GM20431 (cell line): Measurements from ENCODE around the gene ADNP2.

ENCODE experiments used
- in situ Hi-C: fragments of 300-500 bp; cut with MseI, MboI; formaldehyde crosslinking; loops from one replicate; pipeline ENCODE4 v1.15.0; 2020; ENCODE audit warnings: low sequenced_read_pairs; ENCODE audit not compliant: unreplicated experiment

ADNP2 gene

GRCh38 chr18:80168346-80168745, 59.3 kb downstream of the ADNP2 start:
- in situ Hi-C loops: no loop called here

- in situ Hi-C loops: no loop called here
These were observed 59.9 kb downstream of the ADNP2 start for GRCh38 chr18:80168982-80169381.

- in situ Hi-C loops: no loop called here
These were observed 60.5 kb downstream of the ADNP2 start for GRCh38 chr18:80169607-80170006.

GRCh38 chr18:80170395-80171053, 61.5 kb downstream of the ADNP2 start:
- in situ Hi-C loops: no loop called here

GRCh38 chr18:80171054-80171872, 62.2 kb downstream of the ADNP2 start:
- in situ Hi-C loops: no loop called here

GRCh38 chr18:80172056-80172455, 63.0 kb downstream of the ADNP2 start:
- in situ Hi-C loops: no loop called here

- in situ Hi-C loops: no loop called here
These were observed 64.0 kb downstream of the ADNP2 start for GRCh38 chr18:80173060-80173459.

- in situ Hi-C loops: no loop called here
These were observed 66.6 kb downstream of the ADNP2 start for GRCh38 chr18:80175451-80176204.

GRCh38 chr18:80176334-80177073, 67.4 kb downstream of the ADNP2 start:
- in situ Hi-C loops: no loop called here

- in situ Hi-C loops: no loop called here
These were observed 68.1 kb downstream of the ADNP2 start for GRCh38 chr18:80177128-80177527.

GRCh38 chr18:80178935-80179818, 70.1 kb downstream of the ADNP2 start:
- in situ Hi-C loops: no loop called here

GRCh38 chr18:80179857-80180558, 70.9 kb downstream of the ADNP2 start:
- in situ Hi-C loops: no loop called here

- in situ Hi-C loops: no loop called here
These were observed 71.9 kb downstream of the ADNP2 start for GRCh38 chr18:80180778-80181564.

- in situ Hi-C loops: no loop called here
These were observed 72.8 kb downstream of the ADNP2 start for GRCh38 chr18:80181642-80182461.

GRCh38 chr18:80182855-80183254, 73.8 kb downstream of the ADNP2 start:
- in situ Hi-C loops: no loop called here

- in situ Hi-C loops: no loop called here
These were observed 74.4 kb downstream of the ADNP2 start for GRCh38 chr18:80183273-80184050.
